ENCODE measurements around the gene CHRD. TPM values are rescaled to one million over a fixed set of nuclear protein-coding genes. Genes with fewer than 3 reads are reported as not detected.

The CHRD gene
- polyA plus RNA-seq, 6 donors from 2014 or later, result not detected

Other genes starting within 250 kb of the CHRD start
- 10 to 100 TPM; 31.5 to 54.4 (median 37.7) TPM for gene EIF2B5, start 244.7 kb upstream of the CHRD start, polyA plus RNA-seq (ENCODE audit: low read depth in 6 of 6)
- 10 to 100 TPM in 4 of 6 donors, 1 to 10 TPM in 2; 4.6 to 17.3 (median 12.1) TPM for gene DVL3, start 224.7 kb upstream of the CHRD start, polyA plus RNA-seq (ENCODE audit: low read depth in 6 of 6)
- 100 to 1,000 TPM; 214 to 318 (median 245) TPM for gene AP2M1, start 205.2 kb upstream of the CHRD start, polyA plus RNA-seq (ENCODE audit: low read depth in 6 of 6)
- 10 to 100 TPM; 24.6 to 45.7 (median 30.0) TPM for gene ABCF3, start 193.9 kb upstream of the CHRD start, polyA plus RNA-seq (ENCODE audit: low read depth in 6 of 6)
- not detected for gene VWA5B2, start 150.5 kb upstream of the CHRD start, polyA plus RNA-seq (ENCODE audit: low read depth in 6 of 6)
- gene ALG3, start 131.1 kb upstream of the CHRD start, polyA plus RNA-seq (ENCODE audit: low read depth in 6 of 6), result 10 to 100 TPM; 33.9 to 57.3 (median 39.1) TPM
- gene EEF1AKMT4, start 130.4 kb upstream of the CHRD start, polyA plus RNA-seq (ENCODE audit: low read depth in 6 of 6), result 1 to 10 TPM; 2.1 to 4.3 (median 2.4) TPM
- gene CAMK2N2, start 118.5 kb upstream of the CHRD start, polyA plus RNA-seq (ENCODE audit: low read depth in 6 of 6), result not detected
- gene ECE2, start 104.0 kb upstream of the CHRD start, polyA plus RNA-seq (ENCODE audit: low read depth in 6 of 6), result not detected
- gene PSMD2, start 80.8 kb upstream of the CHRD start, polyA plus RNA-seq (ENCODE audit: low read depth in 6 of 6), result 100 to 1,000 TPM; 144 to 190 (median 160) TPM
- 10 to 100 TPM in 5 of 6 donors, 1 to 10 TPM in 1; 6.4 to 30.0 (median 14.1) TPM for gene EIF4G1, start 65.4 kb upstream of the CHRD start, polyA plus RNA-seq (ENCODE audit: low read depth in 6 of 6)
- 1 to 10 TPM; 3.6 to 8.5 (median 4.1) TPM for gene FAM131A, start 42.5 kb upstream of the CHRD start, polyA plus RNA-seq (ENCODE audit: low read depth in 6 of 6)
- gene CLCN2, start 18.4 kb upstream of the CHRD start, polyA plus RNA-seq (ENCODE audit: low read depth in 6 of 6), result 1 to 10 TPM in 3 of 6 donors, under 1 TPM in 1, not detected in 2; 0.35 to 1.8 (median 1.3) TPM
- 10 to 100 TPM; 34.4 to 61.0 (median 49.1) TPM for gene POLR2H, start 18.3 kb upstream of the CHRD start, polyA plus RNA-seq (ENCODE audit: low read depth in 6 of 6)
- not detected for gene THPO, start 1.8 kb upstream of the CHRD start, polyA plus RNA-seq (ENCODE audit: low read depth in 6 of 6)
- not detected for gene EPHB3, start 181.7 kb downstream of the CHRD start, polyA plus RNA-seq (ENCODE audit: low read depth in 6 of 6)